ENCODE measurements around the gene PTPRD.

The PTPRD gene

DNA sequence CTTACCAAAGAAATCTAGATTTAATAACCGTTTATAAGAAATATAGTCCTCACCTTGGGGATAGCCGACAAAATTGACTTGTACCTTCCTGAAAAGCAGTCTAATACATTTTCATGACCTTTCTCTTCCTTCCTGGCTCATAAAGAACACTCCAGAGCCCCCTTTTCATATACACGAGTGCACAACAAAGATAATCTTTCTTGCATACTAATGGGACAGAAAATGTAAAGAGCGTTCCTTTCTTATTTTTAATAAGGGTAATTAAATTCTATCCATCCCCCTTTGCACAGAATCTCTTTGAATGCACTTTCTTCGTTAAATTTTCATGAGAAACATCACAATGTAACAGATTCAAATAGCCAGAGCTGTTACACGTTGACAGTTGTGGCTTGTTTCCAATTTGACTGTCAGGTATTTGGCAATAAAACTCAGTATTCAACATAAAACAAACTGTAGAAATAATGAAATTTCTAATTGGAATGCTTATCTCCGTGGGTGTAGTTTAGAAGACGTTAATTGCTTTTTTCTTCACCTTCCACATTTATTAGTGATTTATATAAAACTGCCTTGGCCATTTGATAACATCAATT, 2080.9 kb downstream of the PTPRD start:
- in situ Hi-C loops (cut with MboI; ENCODE audit: low sequenced_read_pairs, unreplicated experiment) = no loop called here
- TF ChIP-seq, protein P1, sequence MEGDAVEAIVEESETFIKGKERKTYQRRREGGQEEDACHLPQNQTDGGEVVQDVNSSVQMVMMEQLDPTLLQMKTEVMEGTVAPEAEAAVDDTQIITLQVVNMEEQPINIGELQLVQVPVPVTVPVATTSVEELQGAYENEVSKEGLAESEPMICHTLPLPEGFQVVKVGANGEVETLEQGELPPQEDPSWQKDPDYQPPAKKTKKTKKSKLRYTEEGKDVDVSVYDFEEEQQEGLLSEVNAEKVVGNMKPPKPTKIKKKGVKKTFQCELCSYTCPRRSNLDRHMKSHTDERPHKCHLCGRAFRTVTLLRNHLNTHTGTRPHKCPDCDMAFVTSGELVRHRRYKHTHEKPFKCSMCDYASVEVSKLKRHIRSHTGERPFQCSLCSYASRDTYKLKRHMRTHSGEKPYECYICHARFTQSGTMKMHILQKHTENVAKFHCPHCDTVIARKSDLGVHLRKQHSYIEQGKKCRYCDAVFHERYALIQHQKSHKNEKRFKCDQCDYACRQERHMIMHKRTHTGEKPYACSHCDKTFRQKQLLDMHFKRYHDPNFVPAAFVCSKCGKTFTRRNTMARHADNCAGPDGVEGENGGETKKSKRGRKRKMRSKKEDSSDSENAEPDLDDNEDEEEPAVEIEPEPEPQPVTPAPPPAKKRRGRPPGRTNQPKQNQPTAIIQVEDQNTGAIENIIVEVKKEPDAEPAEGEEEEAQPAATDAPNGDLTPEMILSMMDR (IDR thresholded peaks at IDR 0.05; ENCODE audit: borderline replicate concordance, control extremely low read depth, extremely low read depth, insufficient read depth, missing control alignments) = no peak

DNA sequence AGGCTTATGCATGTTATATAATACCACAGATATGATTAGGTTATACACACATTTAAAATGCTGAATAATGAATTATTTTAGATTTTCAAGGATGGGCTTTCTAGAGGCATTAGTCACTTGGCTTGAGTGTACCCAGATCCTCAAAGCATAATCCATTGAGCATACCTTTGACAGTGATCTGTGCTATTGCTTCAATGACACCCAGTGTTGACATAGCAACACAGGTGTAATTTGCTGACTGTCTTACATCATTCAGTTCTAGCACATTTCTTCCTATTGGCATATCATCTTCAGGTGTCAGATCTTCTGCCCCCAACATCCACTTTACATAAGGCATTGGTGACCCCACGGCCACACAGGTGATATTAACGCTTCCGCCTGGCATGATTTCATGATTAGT, 2091.7 kb downstream of the PTPRD start:
- TF ChIP-seq, protein P1 (IDR thresholded peaks at IDR 0.05; ENCODE audit: borderline replicate concordance, control extremely low read depth, extremely low read depth, insufficient read depth, missing control alignments) = no peak
- no peak for DNase-seq (ENCODE audit: low spot score)
- in situ Hi-C loops (cut with MboI; ENCODE audit: low sequenced_read_pairs, unreplicated experiment) = no loop called here

More for the DNA sequence above, 2080.9 kb downstream of the PTPRD start:
- DNase-seq (ENCODE audit: low spot score) = no peak

DNA sequence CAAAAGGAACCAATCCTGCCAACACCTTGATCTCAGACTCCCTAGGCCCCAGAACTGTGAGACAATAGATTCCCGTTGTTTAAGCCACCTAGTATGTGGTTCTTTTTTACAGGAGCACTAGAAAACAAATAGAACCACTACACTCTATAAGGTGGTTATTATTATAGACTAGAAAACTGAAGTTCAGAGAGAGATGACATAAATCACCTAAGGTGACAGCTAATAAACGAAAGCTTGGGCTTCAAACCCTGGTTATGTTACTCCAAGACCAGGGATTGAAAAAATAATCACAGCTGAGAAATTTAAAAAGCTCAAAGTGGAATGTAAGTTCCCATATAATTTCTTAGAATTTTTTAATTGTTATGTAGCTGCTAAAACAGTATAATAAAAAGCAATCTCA, 2097.1 kb downstream of the PTPRD start:
- no peak for DNase-seq (ENCODE audit: low spot score)
- TF ChIP-seq, protein P1 (IDR thresholded peaks at IDR 0.05; ENCODE audit: borderline replicate concordance, control extremely low read depth, extremely low read depth, insufficient read depth, missing control alignments) = no peak
- in situ Hi-C loops (cut with MboI; ENCODE audit: low sequenced_read_pairs, unreplicated experiment) = no loop called here

DNA sequence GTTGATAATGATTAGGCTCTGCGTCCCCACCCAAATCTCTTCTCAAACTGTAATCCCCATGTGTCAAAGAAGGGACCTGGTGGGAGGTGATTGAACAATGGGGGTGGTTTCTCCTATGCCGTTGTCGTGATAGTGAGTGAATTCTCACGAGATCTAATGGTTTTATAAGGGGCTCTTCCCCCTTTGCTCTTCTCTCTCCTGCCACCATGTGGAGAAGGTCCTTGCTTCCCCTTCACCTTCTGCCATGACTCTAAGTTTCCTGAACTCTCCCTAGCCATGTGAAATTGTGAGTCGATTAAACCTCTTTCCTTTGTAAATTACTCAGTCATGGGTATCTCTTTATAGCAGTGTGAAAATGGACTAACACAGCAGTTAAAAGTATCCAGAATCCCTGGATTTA, 2098.0 kb downstream of the PTPRD start:
- in situ Hi-C loops (cut with MboI; ENCODE audit: low sequenced_read_pairs, unreplicated experiment) = no loop called here
- DNase-seq (ENCODE audit: low spot score) = no peak
- TF ChIP-seq, protein P1 (IDR thresholded peaks at IDR 0.05; ENCODE audit: borderline replicate concordance, control extremely low read depth, extremely low read depth, insufficient read depth, missing control alignments) = no peak

DNA sequence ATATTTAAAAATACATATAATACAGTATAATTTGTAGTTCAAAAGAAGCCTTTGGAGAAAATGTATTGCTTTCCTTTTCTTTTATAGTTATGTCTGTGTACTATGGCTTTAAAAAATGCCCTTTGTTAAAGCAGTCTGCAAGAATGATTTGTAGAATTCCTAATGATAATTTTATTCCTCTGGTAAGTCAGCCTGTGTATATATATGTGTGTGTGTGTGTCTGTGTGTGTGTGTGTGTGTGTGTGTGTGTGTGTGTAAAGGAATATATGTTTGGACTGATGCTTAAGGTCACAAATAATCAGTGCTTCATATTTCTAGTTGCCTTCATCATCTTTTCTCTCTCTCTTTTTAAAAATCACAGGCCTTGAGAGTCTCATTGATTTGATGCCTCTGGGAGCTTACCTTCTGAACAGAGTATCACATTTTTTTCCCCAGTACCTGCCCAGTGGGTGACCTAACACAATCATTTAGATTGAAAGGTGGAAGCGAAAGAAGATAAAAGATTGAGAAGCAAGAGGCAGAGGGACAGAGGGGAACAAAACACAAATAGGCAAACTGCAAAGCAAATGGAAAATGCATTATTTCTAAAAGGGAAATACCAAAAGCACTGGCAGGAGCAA, 2104.0 kb downstream of the PTPRD start:
- in situ Hi-C loops (cut with MboI; ENCODE audit: low sequenced_read_pairs, unreplicated experiment) = no loop called here
- DNase-seq (ENCODE audit: low spot score) = no peak
- TF ChIP-seq, protein P1 (IDR thresholded peaks at IDR 0.05; ENCODE audit: borderline replicate concordance, control extremely low read depth, extremely low read depth, insufficient read depth, missing control alignments) = no peak

DNA sequence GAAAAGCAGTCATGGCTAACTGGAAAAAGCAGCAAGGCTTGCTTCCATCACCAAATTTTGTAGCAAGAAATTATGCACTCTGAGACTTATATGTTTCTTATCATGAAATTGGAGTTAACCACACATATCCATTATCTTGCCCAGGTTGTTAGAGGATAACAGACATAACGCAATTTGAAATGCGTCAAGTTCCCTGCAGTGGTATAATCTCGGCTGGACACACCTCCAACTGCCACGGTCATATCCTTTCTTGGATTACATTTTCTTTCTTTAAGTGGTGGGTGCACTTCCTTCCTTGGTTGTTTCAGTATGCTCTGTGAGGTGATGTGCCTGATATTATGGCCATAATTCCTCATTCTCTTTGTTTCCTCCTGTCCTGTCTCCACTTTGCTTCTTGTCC, 2118.2 kb downstream of the PTPRD start:
- in situ Hi-C loops (cut with MboI; ENCODE audit: low sequenced_read_pairs, unreplicated experiment) = no loop called here
- no peak for DNase-seq (ENCODE audit: low spot score)
- TF ChIP-seq, protein P1 (IDR thresholded peaks at IDR 0.05; ENCODE audit: borderline replicate concordance, control extremely low read depth, extremely low read depth, insufficient read depth, missing control alignments) = no peak

All from GM13976 (cell line).